ENCODE data around the gene TMEM250.

TMEM250 gene

GRCh38 chr9:136143215-136144001 is 24.7 kb upstream of the TMEM250 start:
- in situ Hi-C loops (cut with HindIII; ENCODE audit: low sequenced_read_pairs): no loop called here
- peak; percentile 50 for TF ChIP-seq CTCF (IDR thresholded peaks at IDR 0.05; ENCODE audit: low read depth, low read length)
- H3K4me3 ChIP-seq (ENCODE audit: low read depth, low read length): no peak overlapping the region
- no peak for DNase-seq (ENCODE audit: low read depth, low spot score)

GRCh38 chr9:136142859-136143214 is 24.2 kb upstream of the TMEM250 start:
- no peak for TF ChIP-seq CTCF (IDR thresholded peaks at IDR 0.05; ENCODE audit: low read depth, low read length)
- in situ Hi-C loops (cut with HindIII; ENCODE audit: low sequenced_read_pairs): no loop called here
- no peak for DNase-seq (ENCODE audit: low read depth, low spot score)

GRCh38 chr9:136142414-136142796 is 23.7 kb upstream of the TMEM250 start:
- TF ChIP-seq CTCF (IDR thresholded peaks at IDR 0.05; ENCODE audit: low read depth, low read length): no peak
- no peak overlapping the region for H3K4me3 ChIP-seq (ENCODE audit: low read depth, low read length)
- in situ Hi-C loops (cut with HindIII; ENCODE audit: low sequenced_read_pairs): no loop called here
- no peak for DNase-seq (ENCODE audit: low read depth, low spot score)

More at GRCh38 chr9:136142859-136143214, 24.2 kb upstream of the TMEM250 start:
- H3K4me3 ChIP-seq (ENCODE audit: low read depth, low read length): no peak overlapping the region

GRCh38 chr9:136141682-136142413 is 23.2 kb upstream of the TMEM250 start:
- no peak for TF ChIP-seq CTCF (IDR thresholded peaks at IDR 0.05; ENCODE audit: low read depth, low read length)

GRCh38 chr9:136140966-136141365 is 22.3 kb upstream of the TMEM250 start:
- in situ Hi-C loops (cut with HindIII; ENCODE audit: low sequenced_read_pairs): no loop called here
- no peak for DNase-seq (ENCODE audit: low read depth, low spot score)
- H3K4me3 ChIP-seq (ENCODE audit: low read depth, low read length): no peak overlapping the region
- no peak for TF ChIP-seq CTCF (IDR thresholded peaks at IDR 0.05; ENCODE audit: low read depth, low read length)

More at GRCh38 chr9:136141682-136142413, 23.2 kb upstream of the TMEM250 start:
- in situ Hi-C loops (cut with HindIII; ENCODE audit: low sequenced_read_pairs): no loop called here
- no peak for DNase-seq (ENCODE audit: low read depth, low spot score)
- no peak overlapping the region for H3K4me3 ChIP-seq (ENCODE audit: low read depth, low read length)

- in situ Hi-C loops (cut with HindIII; ENCODE audit: low sequenced_read_pairs): no loop called here
- H3K4me3 ChIP-seq (ENCODE audit: low read depth, low read length): no peak overlapping the region
- DNase-seq (ENCODE audit: low read depth, low spot score): no peak
- no peak for TF ChIP-seq CTCF (IDR thresholded peaks at IDR 0.05; ENCODE audit: low read depth, low read length)
Observed at GRCh38 chr9:136140046-136140445, 21.4 kb upstream of the TMEM250 start.

Measured in astrocyte of the spinal cord (primary cell).